IgD-negative memory B cell (primary cell): ENCODE data around the gene PRUNE1. TPM values are rescaled to one million over a fixed set of nuclear protein-coding genes. Genes with fewer than 3 reads are reported as not detected.
A peak's percentile ranks its signal among the peaks of the same experiment; 100 is the strongest.

Experiments used
- H3K27ac Mint-ChIP-seq, 3 donors: one replicate each; pipeline ENCODE4 v1.8.0; 2020 to 2022; ENCODE audit warnings: mild to moderate bottlenecking in 3 of 3, mixed read lengths in 3 of 3, moderate library complexity in 1 of 3
- H3K27me3 Mint-ChIP-seq: one replicate; pipeline ENCODE4 v1.8.0; 2021; ENCODE audit warnings: mixed read lengths
- H3K36me3 Mint-ChIP-seq: one replicate; pipeline ENCODE4 v1.8.0; 2020; ENCODE audit warnings: mild to moderate bottlenecking, mixed read lengths
- H3K4me1 Mint-ChIP-seq, 3 donors: one replicate each; pipeline ENCODE4 v1.8.0; 2020 to 2022; ENCODE audit warnings: mixed read lengths in 3 of 3, mild to moderate bottlenecking in 1 of 3
- H3K4me3 Mint-ChIP-seq, 4 donors: one replicate each; pipeline ENCODE4 v1.8.0; 2020 to 2022; ENCODE audit warnings: mild to moderate bottlenecking in 4 of 4, mixed read lengths in 4 of 4, moderate library complexity in 3 of 4
- H3K9me3 Mint-ChIP-seq, 3 donors: one replicate each; pipeline ENCODE4 v1.8.0; 2020 to 2021; ENCODE audit warnings: mixed read lengths in 3 of 3, mild to moderate bottlenecking in 1 of 3
- polyA plus RNA-seq: library from polyadenylated mRNA; unstranded; fragments of 300-500 nt; fragmentation: Illumina TruSeq; gene quantifications from one replicate; pipeline ENCODE4 v1.2.3, GENCODE V29; 2021

PRUNE1 gene
- polyA plus RNA-seq: 36.2 TPM

- peak within 1 kb of the TSS; percentile 86 to 99 (median 98) for H3K27ac Mint-ChIP-seq
- no peaks in the 10 kb centered on the region for H3K9me3 Mint-ChIP-seq
- peak within 1 kb of the TSS; percentile 87 to 97 (median 96) for H3K4me3 Mint-ChIP-seq
- H3K36me3 Mint-ChIP-seq: no peaks in the 10 kb centered on the region
- no peaks in the 10 kb centered on the region for H3K27me3 Mint-ChIP-seq
- peaks cover 41 to 46% (median 42%) of the 10 kb centered on the region in 3 donors for H3K4me1 Mint-ChIP-seq
Measured at GRCh38 chr1:151008244-151009205, at the start of gene PRUNE1. PRUNE1 (plus strand) TSS chr1:151008449; CDS start chr1:151008633, 184 bp downstream.

GRCh38 chr1:150960646-150961045 is 47.6 kb upstream of the PRUNE1 start:
- H3K36me3 Mint-ChIP-seq: peaks cover 4% of the 10 kb centered on the region
- no peak overlapping the region for H3K4me3 Mint-ChIP-seq
- no peaks in the 10 kb centered on the region for H3K9me3 Mint-ChIP-seq
- H3K4me1 Mint-ChIP-seq: peaks cover 0 to 2% (median 0%) of the 10 kb centered on the region in 3 donors
- H3K27ac Mint-ChIP-seq: no peak overlapping the region
- H3K27me3 Mint-ChIP-seq: no peaks in the 10 kb centered on the region

- peaks cover 0 to 5% (median 2%) of the 10 kb centered on the region in 3 donors for H3K4me1 Mint-ChIP-seq
- H3K27me3 Mint-ChIP-seq: no peaks in the 10 kb centered on the region
- H3K27ac Mint-ChIP-seq: no peak overlapping the region
- H3K36me3 Mint-ChIP-seq: peaks cover 4% of the 10 kb centered on the region
- no peaks in the 10 kb centered on the region for H3K9me3 Mint-ChIP-seq
- H3K4me3 Mint-ChIP-seq: no peak overlapping the region
Measured at GRCh38 chr1:150961756-150962155, 46.5 kb upstream of the PRUNE1 start.

GRCh38 chr1:150963321-150964163 is 44.7 kb upstream of the PRUNE1 start:
- H3K27me3 Mint-ChIP-seq: no peaks in the 10 kb centered on the region
- peaks cover 5% of the 10 kb centered on the region for H3K36me3 Mint-ChIP-seq
- peaks cover 0 to 5% (median 2%) of the 10 kb centered on the region in 3 donors for H3K4me1 Mint-ChIP-seq
- peak overlapping the region in 2 of 3 donors; percentile 11 to 59 for H3K27ac Mint-ChIP-seq
- H3K4me3 Mint-ChIP-seq: peak overlapping the region in 1 of 4 donors; percentile 47
- H3K9me3 Mint-ChIP-seq: no peaks in the 10 kb centered on the region

GRCh38 chr1:150964164-150964489 is 44.1 kb upstream of the PRUNE1 start:
- Mint-ChIP-seq H3K36me3 (peaks cover 5% of the 10 kb centered on the region), H3K4me1 (peaks cover 1 to 5% (median 2%) of the 10 kb centered on the region in 3 donors), H3K27ac (peak overlapping the region in 1 of 3 donors; percentile 59), H3K9me3 (no peaks in the 10 kb centered on the region), H3K4me3 (no peak overlapping the region), H3K27me3 (no peaks in the 10 kb centered on the region)

- no peak overlapping the region for H3K4me3 Mint-ChIP-seq
- H3K36me3 Mint-ChIP-seq: peaks cover 4% of the 10 kb centered on the region
- H3K27ac Mint-ChIP-seq: no peak overlapping the region
- H3K9me3 Mint-ChIP-seq: no peaks in the 10 kb centered on the region
- H3K4me1 Mint-ChIP-seq: peaks cover 0 to 5% (median 4%) of the 10 kb centered on the region in 3 donors
- H3K27me3 Mint-ChIP-seq: no peaks in the 10 kb centered on the region
Measured at GRCh38 chr1:150965605-150966004, 42.6 kb upstream of the PRUNE1 start.

GRCh38 chr1:150966011-150966410 is 42.2 kb upstream of the PRUNE1 start:
- peaks cover 2% of the 10 kb centered on the region for H3K36me3 Mint-ChIP-seq

GRCh38 chr1:150967936-150968335 is 40.3 kb upstream of the PRUNE1 start:
- Mint-ChIP-seq H3K9me3 (no peaks in the 10 kb centered on the region), H3K36me3 (peaks cover 2% of the 10 kb centered on the region), H3K27me3 (no peaks in the 10 kb centered on the region), H3K4me1 (peaks cover 11 to 23% (median 17%) of the 10 kb centered on the region in 3 donors), H3K27ac (peak overlapping the region in 1 of 3 donors; percentile 1), H3K4me3 (no peak overlapping the region)

More at GRCh38 chr1:150966011-150966410, 42.2 kb upstream of the PRUNE1 start:
- H3K27ac Mint-ChIP-seq: peak overlapping the region in 2 of 3 donors; percentile 14 to 21
- H3K4me1 Mint-ChIP-seq: peaks cover 0 to 7% (median 5%) of the 10 kb centered on the region in 3 donors
- peak overlapping the region in 1 of 4 donors; percentile 21 for H3K4me3 Mint-ChIP-seq
- no peaks in the 10 kb centered on the region for H3K27me3 Mint-ChIP-seq
- no peaks in the 10 kb centered on the region for H3K9me3 Mint-ChIP-seq

GRCh38 chr1:150968491-150968890 is 39.8 kb upstream of the PRUNE1 start:
- peaks cover 2% of the 10 kb centered on the region for H3K36me3 Mint-ChIP-seq
- H3K27ac Mint-ChIP-seq: peak overlapping the region in 1 of 3 donors; percentile 75

GRCh38 chr1:150969626-150970025 is 38.6 kb upstream of the PRUNE1 start:
- Mint-ChIP-seq H3K27ac (no peak overlapping the region), H3K27me3 (no peaks in the 10 kb centered on the region), H3K36me3 (peaks cover 2% of the 10 kb centered on the region), H3K9me3 (no peaks in the 10 kb centered on the region), H3K4me1 (peaks cover 17 to 29% (median 19%) of the 10 kb centered on the region in 3 donors), H3K4me3 (no peak overlapping the region)

More at GRCh38 chr1:150968491-150968890, 39.8 kb upstream of the PRUNE1 start:
- Mint-ChIP-seq H3K4me1 (peaks cover 15 to 29% (median 19%) of the 10 kb centered on the region in 3 donors), H3K27me3 (no peaks in the 10 kb centered on the region), H3K9me3 (no peaks in the 10 kb centered on the region), H3K4me3 (no peak overlapping the region)

GRCh38 chr1:150970808-150971582 is 37.3 kb upstream of the PRUNE1 start:
- Mint-ChIP-seq H3K27me3 (no peaks in the 10 kb centered on the region), H3K27ac (peak overlapping the region in 2 of 3 donors; percentile 48 to 92), H3K36me3 (peaks cover 2% of the 10 kb centered on the region), H3K4me3 (peak overlapping the region in 2 of 4 donors; percentile 53 to 82), H3K9me3 (no peaks in the 10 kb centered on the region), H3K4me1 (peaks cover 19 to 31% (median 22%) of the 10 kb centered on the region in 3 donors)

GRCh38 chr1:150971583-150972416 is 36.4 kb upstream of the PRUNE1 start:
- Mint-ChIP-seq H3K27me3 (no peaks in the 10 kb centered on the region), H3K4me1 (peaks cover 17 to 36% (median 27%) of the 10 kb centered on the region in 3 donors), H3K9me3 (no peaks in the 10 kb centered on the region), H3K4me3 (peak overlapping the region; percentile 54 to 86 (median 68)), H3K27ac (peak overlapping the region; percentile 92 to 94 (median 92)), H3K36me3 (peaks cover 2% of the 10 kb centered on the region)

- H3K9me3 Mint-ChIP-seq: no peaks in the 10 kb centered on the region
- peak overlapping the region; percentile 85 to 94 (median 92) for H3K27ac Mint-ChIP-seq
- peaks cover 24 to 42% (median 34%) of the 10 kb centered on the region in 3 donors for H3K4me1 Mint-ChIP-seq
- H3K27me3 Mint-ChIP-seq: no peaks in the 10 kb centered on the region
- H3K4me3 Mint-ChIP-seq: peak overlapping the region; percentile 82 to 95 (median 85)
- H3K36me3 Mint-ChIP-seq: peaks cover 2% of the 10 kb centered on the region
Measured at GRCh38 chr1:150972417-150972940, 35.8 kb upstream of the PRUNE1 start.
